SU-DHL-6 (cell line): ENCODE measurements around the gene TICAM1.

ENCODE experiments used
- EZH2phosphoT487 ChIP-seq: fragments of 200-600 bp; sonication (generic), shearing (Covaris generic); conservative IDR thresholded peaks from 2 replicates; pipeline ENCODE4 v1.6.1; 2018; ENCODE audit warnings: mild to moderate bottlenecking, antibody characterized with exemption, low read length, moderate library complexity, mixed read lengths
- TF ChIP-seq, protein P1 (sequence below): fragments of 200-600 bp; sonication (generic); IDR thresholded peaks from one replicate; pipeline ENCODE4 v1.5.1; 2017; ENCODE audit warnings: antibody characterized with exemption, mild to moderate bottlenecking, low read length, moderate library complexity; ENCODE audit not compliant: insufficient read depth, poor library complexity, severe bottlenecking

DNA sequence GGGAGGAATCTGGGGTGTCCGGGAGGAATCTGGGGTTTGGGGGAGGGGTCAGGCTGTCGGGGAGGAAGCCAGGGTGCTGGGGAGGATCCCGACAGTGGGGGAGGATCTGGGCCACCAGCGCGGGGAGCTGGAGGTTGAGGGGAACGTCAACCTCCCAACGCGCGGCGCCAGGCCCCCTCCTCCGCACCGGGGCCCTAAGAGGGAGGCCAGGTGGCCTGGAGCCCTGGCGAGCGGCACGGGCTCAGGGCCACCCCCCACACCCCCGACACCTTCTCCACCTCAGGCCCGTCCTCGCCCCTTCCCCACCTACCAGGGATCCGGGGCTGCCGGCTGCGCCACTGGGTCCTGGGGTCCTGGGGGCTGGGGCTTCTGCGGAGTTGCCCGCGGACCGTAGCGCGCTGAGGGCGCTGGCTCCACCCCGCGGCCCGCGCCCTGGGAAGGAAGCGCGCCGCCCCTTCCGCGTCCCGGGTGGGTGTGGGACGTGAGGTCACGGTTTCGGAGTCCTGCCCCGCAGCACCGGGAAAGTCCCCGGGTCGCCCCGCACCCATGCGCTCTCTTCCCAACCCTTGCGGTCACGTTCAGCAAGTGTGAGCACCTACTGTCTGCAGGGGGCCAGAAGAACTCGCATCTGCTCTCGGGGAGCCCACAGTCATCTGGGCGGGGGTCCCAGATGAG lies at the start of gene TICAM1:
- TF ChIP-seq, protein P1, sequence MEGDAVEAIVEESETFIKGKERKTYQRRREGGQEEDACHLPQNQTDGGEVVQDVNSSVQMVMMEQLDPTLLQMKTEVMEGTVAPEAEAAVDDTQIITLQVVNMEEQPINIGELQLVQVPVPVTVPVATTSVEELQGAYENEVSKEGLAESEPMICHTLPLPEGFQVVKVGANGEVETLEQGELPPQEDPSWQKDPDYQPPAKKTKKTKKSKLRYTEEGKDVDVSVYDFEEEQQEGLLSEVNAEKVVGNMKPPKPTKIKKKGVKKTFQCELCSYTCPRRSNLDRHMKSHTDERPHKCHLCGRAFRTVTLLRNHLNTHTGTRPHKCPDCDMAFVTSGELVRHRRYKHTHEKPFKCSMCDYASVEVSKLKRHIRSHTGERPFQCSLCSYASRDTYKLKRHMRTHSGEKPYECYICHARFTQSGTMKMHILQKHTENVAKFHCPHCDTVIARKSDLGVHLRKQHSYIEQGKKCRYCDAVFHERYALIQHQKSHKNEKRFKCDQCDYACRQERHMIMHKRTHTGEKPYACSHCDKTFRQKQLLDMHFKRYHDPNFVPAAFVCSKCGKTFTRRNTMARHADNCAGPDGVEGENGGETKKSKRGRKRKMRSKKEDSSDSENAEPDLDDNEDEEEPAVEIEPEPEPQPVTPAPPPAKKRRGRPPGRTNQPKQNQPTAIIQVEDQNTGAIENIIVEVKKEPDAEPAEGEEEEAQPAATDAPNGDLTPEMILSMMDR: no peak
- TF ChIP-seq EZH2phosphoT487: no peak
